GM18868 (cell line): ENCODE measurements around the gene RNF128.
A peak's percentile ranks its signal among the peaks of the same experiment; 100 is the strongest.

ENCODE experiments used
- ATAC-seq: cut with Tn5 transposase; IDR thresholded peaks from one replicate; pipeline ENCODE4 v1.9.1; 2021; ENCODE audit warnings: mild to moderate bottlenecking, moderate library complexity; ENCODE audit not compliant: unreplicated experiment

Gene RNF128

DNA sequence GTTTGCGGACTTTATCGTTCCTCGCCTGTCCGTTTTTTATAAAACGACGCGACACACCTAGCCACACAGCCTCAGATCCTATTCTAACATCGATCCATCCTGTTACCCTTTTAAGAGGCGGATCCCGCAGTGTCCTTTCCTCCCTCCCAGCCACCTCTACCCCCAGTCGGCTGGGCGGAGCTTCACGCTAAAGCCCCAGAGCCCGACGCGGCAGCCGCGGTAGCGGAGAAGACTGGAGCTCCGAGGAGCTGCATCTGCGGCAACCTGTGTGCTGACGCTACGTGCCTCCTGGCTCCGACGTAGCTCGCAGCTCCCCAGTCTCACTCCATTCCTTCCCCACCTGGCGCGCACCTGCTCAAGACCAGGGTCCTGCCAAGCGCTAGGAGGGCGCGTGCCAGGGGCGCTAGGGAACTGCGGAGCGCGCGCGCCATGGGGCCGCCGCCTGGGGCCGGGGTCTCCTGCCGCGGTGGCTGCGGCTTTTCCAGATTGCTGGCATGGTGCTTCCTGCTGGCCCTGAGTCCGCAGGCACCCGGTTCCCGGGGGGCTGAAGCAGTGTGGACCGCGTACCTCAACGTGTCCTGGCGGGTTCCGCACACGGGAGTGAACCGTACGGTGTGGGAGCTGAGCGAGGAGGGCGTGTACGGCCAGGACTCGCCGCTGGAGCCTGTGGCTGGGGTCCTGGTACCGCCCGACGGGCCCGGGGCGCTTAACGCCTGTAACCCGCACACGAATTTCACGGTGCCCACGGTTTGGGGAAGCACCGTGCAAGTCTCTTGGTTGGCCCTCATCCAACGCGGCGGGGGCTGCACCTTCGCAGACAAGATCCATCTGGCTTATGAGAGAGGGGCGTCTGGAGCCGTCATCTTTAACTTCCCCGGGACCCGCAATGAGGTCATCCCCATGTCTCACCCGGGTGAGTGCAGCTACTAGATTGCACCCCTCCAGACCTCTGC, at the start of gene RNF128:
Gene RNF128, plus strand, starts transcription at position 217 of the 953 bp plus-strand sequence. Its CDS starts 213 bp downstream, at position 430.
- ATAC-seq: peak; percentile 80

DNA sequence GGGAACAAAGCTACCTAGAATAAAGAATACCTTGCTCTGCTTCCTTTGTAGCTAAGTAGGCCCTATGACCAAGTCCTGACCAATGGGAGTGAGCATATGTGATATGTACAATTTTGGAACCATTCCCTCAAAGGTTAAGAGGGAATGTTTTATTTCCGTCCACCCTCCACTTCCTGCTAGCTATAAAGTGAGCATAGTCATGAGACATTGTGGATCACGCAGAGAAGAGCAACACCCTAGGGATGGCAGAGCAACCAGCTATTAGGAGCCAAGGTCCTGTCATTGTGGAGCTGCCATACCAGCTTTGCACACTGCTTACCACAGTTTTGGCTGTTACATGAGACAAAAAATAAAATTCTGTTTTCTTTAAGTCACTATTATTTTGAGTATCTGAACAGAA, 45.8 kb upstream of the RNF128 start:
- no peak for ATAC-seq

DNA sequence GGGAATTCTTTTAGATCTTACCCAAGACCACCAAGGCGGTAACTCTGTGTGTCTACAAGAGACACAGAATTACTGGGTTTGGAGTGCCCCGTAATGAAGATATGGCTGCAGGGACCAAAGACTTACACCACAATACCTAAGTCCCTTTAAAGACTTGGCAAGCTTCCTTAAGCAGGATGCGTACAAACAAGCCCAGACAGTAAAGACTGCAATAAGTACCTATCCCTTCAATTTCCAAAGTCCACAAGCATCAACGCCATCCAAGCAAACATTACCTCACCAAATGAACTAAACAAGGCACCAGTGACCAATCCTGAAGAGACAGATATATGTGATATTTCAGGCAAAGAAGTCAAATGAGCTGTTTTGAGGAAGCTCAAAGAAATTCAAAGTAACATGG, 42.3 kb upstream of the RNF128 start:
- no peak for ATAC-seq

DNA sequence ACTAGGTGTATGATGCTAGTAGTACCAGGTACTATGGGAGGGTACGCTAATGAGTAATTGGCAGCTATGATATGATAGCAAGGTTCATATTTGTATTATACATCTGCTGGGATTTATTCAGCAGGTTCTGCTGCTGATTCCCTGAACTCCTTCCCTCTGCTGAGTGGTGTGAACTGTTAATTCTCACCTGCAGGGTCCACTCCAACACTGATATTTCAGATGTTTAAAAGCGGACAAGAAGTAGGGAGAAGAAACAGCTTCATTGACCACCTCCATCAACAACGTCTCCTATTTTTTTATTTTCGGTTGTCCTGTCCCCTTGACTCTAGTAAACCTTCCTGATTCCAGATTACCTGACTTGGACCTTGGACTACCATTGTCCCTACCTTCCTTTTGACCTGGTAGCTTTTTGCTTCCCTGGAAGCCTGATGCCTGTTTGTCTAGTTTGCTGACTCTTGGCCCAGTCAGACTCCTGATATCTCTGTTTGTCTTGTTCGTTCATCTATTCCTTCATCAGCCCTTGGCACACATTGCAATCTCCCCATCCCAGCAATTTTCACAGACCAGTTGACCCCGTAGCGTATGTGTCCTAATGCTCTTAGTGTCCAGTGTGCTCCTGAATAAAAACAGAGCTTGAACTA, 34.0 kb upstream of the RNF128 start:
- ATAC-seq: no peak

DNA sequence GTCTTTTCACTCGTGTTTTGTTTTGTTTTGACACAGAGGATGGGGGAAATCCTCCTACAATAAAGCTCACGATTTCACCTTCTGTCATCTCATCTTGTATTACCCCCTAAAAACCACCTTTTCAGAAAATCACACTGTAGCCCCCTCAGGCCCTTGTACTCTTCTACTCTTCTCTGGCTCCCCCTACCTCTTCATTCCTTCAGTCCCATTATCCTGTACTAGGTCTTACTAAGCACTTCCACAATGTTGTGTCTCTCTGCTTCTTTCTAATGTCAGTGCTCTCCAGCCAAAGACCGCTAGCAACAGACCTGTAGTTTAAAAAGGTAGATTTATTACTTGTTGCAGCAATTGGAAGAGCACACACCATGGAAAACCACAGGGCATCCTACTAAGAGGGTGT, 30.0 kb upstream of the RNF128 start:
- no peak for ATAC-seq

DNA sequence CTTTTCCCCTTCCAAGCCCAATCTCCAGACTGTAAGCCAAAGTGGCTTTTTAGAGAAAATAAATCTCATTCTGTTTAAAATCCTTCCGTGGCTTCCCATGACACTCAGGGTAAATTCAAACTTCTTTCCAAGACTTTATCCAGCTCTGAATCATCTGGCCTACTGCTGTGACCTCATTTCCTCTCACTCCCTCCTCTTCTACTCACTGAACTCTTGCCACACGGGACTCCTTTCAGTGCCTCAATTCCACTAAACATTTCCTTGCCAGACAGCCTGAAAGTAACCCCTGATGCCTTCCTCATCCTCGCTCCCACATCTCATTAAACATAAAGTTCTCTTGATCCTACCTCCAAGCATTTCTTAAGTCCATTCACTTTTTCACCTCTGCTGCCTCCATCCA, 27.8 kb upstream of the RNF128 start:
- no peak for ATAC-seq

GRCh38 chrX:106702636-106703035, 23.9 kb upstream of the RNF128 start:
- no peak for ATAC-seq

GRCh38 chrX:106706466-106706865, 20.0 kb upstream of the RNF128 start:
- ATAC-seq: no peak

DNA sequence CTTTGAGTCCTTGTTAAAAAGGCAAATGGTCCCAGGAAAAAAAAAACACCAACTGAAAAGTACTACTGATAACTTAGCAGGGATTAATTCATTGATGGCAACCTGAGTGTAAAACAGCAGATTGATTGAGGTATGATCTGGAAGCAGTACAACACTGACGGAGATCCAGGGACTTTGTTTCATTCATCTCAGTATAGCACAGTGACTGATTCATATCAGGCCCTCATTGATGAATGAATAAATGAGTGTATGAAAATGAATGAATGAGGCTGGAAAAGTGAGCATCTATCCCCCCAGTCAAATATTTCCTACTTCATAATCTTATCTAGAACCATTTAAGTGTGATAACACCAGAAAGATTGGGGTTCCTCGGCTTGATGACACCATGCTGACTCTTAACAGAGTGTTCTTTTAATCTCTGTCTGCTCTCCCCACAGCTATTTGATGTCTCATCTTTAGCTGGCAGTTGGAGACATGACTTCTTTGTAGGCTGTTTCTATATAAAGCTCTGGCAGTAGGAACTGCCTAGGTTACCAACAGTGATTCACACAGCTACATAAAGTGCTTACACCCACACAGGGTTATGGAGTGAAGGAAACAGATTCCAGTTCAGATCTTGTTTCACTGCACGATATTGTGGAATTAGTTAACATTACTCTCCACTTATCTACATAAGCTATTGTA, 18.6 kb upstream of the RNF128 start:
- ATAC-seq: no peak

DNA sequence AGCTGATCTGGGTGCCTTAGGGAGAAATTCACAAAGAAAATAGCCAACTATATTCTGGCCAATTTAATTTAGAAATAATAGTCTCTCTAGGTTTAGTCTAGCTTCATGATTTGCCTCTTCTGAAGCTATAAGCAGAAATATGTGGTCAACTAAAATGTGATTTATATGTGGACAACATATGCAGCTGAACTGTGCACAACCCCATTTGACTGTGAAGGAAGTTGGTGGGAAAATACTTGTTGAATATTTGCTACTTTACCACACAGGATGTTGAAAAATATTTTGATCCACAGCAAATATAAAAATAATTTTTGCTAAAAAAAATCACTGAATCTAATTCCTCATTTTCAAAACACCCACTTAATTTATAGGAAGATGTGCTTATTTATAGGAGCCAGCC, 15.7 kb upstream of the RNF128 start:
- ATAC-seq: no peak

DNA sequence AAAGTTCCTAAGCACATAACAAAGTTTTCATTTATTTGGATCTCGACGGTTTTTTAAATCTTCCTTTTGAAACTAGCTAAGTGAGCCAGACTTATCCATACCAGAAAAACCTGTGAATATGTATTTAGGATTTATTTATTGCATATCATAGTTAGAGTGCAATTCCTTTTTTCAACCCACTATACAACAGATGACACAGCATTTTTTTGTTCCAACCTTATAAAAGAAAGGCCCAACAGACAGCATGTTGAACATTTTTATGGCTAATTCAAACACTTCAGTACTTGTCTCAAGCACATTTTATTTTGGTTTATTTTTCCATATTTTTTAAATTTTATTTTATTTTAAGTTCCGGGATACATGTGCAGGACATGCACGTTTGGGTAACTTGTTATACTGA, 15.1 kb upstream of the RNF128 start:
- no peak for ATAC-seq

GRCh38 chrX:106716004-106716403, 10.5 kb upstream of the RNF128 start:
- ATAC-seq: no peak

- ATAC-seq: no peak
These were observed 10.0 kb upstream of the RNF128 start for GRCh38 chrX:106716463-106716862.

- ATAC-seq: no peak
These were observed 7.8 kb upstream of the RNF128 start for GRCh38 chrX:106718709-106719108.

DNA sequence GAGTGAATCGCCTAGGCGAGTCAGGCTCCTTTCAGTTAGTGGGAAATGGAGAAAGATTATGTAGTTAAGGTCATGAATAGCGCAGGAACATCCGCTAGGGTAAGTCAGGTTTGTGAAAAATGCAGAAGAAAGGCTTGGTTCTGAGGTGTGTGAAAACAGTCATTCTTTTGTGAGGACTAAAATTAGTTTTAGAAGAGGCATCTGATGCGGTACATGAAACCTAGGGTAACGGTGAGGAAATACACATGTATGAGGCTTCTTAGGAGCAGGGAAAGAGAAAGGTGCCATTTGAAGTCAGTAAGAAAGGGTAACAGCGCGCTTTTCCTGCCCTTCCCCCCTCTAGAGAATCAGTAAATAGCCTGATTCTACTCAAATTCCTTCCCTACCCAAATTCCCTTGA, 570 bp upstream of the RNF128 start:
- no peak for ATAC-seq

DNA sequence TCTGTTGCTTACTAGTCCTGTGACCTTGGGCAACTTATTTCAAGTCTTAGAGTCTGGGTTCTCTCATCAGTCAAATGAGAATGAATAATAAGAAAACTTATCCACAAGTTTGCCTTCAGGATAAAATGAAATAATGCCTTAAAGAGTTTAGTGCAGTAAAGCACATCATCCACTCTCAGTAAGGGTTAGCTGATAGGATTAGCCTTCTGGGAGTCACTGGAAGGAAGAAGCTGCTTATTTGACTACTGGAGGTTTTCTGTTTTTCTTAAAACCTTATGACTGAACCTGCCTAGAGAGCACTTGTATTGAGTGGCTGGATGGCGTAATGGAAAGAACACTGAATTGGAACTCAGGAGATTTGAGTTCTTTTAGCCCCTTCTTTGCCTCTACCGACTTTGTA, 1.8 kb downstream of the RNF128 start:
- no peak for ATAC-seq

DNA sequence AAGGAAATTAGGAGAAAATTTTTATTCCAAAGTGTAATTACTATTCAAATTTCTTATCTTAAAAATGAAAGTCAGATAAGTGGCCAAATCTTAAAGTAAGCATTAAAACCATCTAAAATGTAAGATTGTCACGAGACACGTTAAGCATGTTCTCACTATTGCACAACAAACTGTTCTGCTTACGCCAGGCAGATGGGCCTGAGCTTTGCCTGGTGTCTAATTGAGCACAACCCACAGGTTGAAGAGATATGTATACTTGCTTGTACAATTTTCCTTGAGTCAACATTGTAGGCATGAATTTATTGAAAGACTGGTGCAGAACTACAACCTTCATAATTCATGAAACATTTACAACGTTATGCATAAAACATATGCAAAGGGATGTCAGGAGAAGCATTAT, 3.9 kb downstream of the RNF128 start:
- no peak for ATAC-seq

- ATAC-seq: no peak
These were observed 5.1 kb downstream of the RNF128 start for GRCh38 chrX:106731590-106731989.

DNA sequence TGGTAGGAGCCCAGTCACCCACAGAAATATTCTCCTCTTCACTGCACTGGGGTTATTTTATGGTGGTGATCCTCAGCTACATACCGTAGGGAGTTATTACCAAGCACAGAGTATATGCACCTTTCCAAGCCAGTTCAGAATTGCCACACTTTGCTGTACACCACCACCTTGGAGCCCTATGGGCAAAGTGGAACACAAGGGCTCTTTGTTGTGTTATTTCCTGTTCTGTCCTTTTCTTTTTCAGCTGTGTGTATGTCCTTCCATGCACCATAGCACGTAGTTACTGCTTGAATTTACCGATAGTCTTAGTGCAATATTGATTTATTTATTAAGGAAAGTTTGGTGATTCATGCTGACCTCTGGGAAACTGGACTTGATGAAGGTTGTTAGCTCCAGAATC, 8.3 kb downstream of the RNF128 start:
- no peak for ATAC-seq

DNA sequence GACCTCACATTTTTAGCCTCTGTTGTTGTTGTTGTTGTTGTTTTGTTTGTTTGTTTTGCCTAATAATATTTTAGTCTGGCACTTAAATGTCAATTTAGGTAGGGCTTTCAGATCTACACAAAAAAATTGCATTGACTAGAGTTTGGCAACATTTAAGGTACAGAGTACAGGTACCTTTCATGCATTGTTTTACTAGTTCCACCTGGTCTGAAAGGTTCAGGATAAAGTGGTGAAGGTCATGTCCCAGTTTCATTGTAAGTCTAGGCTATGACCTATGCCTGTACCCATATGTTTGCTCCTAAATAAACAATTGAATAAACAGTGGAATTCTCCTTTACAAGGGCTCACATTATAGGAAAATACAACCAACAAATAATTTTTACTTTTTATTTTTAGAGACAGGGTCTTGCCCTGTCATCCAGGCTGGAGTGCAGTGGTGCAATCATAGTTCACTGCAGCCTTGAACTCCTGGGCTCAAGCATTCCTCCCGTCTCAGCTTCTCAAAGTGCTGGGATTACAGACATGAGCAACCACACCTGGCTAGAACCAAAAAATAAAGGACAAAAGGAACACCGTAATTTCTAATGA, 13.8 kb downstream of the RNF128 start:
- no peak for ATAC-seq

- no peak for ATAC-seq
These were observed 15.7 kb downstream of the RNF128 start for GRCh38 chrX:106742193-106742592.
